ENCODE data around the gene DUSP15.

- no peak for TF ChIP-seq CTCF (IDR thresholded peaks at IDR 0.05)
- no peak for TF ChIP-seq POLR2A (IDR thresholded peaks at IDR 0.05)
These were observed 24.8 kb upstream of the DUSP15 start for GRCh38 chr20:31894980-31895675.

All from sigmoid colon (tissue), 3 donors.